Cerebellar cortex (tissue), 1 donor: Measurements from ENCODE around the gene METTL25.
A peak's percentile ranks its signal among the peaks of the same experiment; 100 is the strongest.

Source experiments
- DNase-seq: peaks from one replicate; pipeline ENCODE4 v3.0.0-alpha.2; 2015; ENCODE audit warnings: low spot score

Gene METTL25

GRCh38 chr12:82473111-82473754 is 114.9 kb downstream of the METTL25 start:
- no peak for DNase-seq

GRCh38 chr12:82474181-82474797 is 116.0 kb downstream of the METTL25 start:
- DNase-seq = no peak

- no peak for DNase-seq
These were observed 116.5 kb downstream of the METTL25 start for GRCh38 chr12:82474798-82475184.

GRCh38 chr12:82475211-82475610 is 116.9 kb downstream of the METTL25 start:
- no peak for DNase-seq

- no peak for DNase-seq
These were observed 118.2 kb downstream of the METTL25 start for GRCh38 chr12:82476511-82476910.

GRCh38 chr12:82479511-82479910 is 121.2 kb downstream of the METTL25 start:
- DNase-seq = no peak

GRCh38 chr12:82480606-82481005 is 122.3 kb downstream of the METTL25 start:
- no peak for DNase-seq

GRCh38 chr12:82481954-82482353 is 123.6 kb downstream of the METTL25 start:
- DNase-seq = no peak

GRCh38 chr12:82486524-82487235 is 128.4 kb downstream of the METTL25 start:
- DNase-seq = no peak

- no peak for DNase-seq
These were observed 146.1 kb downstream of the METTL25 start for GRCh38 chr12:82504409-82504808.

- no peak for DNase-seq
These were observed 146.8 kb downstream of the METTL25 start for GRCh38 chr12:82505150-82505549.

- peak; percentile 70 for DNase-seq
These were observed 149.4 kb downstream of the METTL25 start for GRCh38 chr12:82507686-82508085.

GRCh38 chr12:82510386-82510785 is 152.1 kb downstream of the METTL25 start:
- DNase-seq = no peak

GRCh38 chr12:82514880-82515279 is 156.6 kb downstream of the METTL25 start:
- DNase-seq = no peak

GRCh38 chr12:82515652-82516051 is 157.3 kb downstream of the METTL25 start:
- DNase-seq = no peak

- peak; percentile 15 for DNase-seq
These were observed 158.7 kb downstream of the METTL25 start for GRCh38 chr12:82517027-82517426.

GRCh38 chr12:82517808-82518207 is 159.5 kb downstream of the METTL25 start:
- no peak for DNase-seq

- no peak for DNase-seq
These were observed 161.2 kb downstream of the METTL25 start for GRCh38 chr12:82519510-82519909.

GRCh38 chr12:82522285-82522684 is 164.0 kb downstream of the METTL25 start:
- no peak for DNase-seq

GRCh38 chr12:82522762-82523161 is 164.4 kb downstream of the METTL25 start:
- DNase-seq = no peak

- no peak for DNase-seq
These were observed 165.7 kb downstream of the METTL25 start for GRCh38 chr12:82523996-82524395.

- DNase-seq = no peak
These were observed 166.3 kb downstream of the METTL25 start for GRCh38 chr12:82524641-82525040.

GRCh38 chr12:82525616-82526015 is 167.3 kb downstream of the METTL25 start:
- DNase-seq = no peak
